Right lung (tissue), 5 donors: ENCODE data around the gene PCGF3. TPM values are rescaled to one million over a fixed set of nuclear protein-coding genes. Genes with fewer than 3 reads are reported as not detected.
"Not testable (repeated sequence)": the region's sequence is repeated elsewhere in the genome, so short reads cannot be mapped to it uniquely, and the experiment has no call there.

Experiments used
- DNase-seq, 2 donors: peaks; one replicate each; pipeline ENCODE4 v3.0.0-alpha.2; 2013
- polyA plus RNA-seq, 5 donors: library from polyadenylated mRNA; unstranded; fragments of 120-200 nt; gene quantifications; one replicate each; pipeline versions ENCODE4 v1.2.1 to v1.2.3, GENCODE V29; 2013; ENCODE audit warnings: inconsistent platforms in 1 of 5, low replicate concordance in 1 of 5; ENCODE audit not compliant: insufficient read length in 5 of 5, insufficient read depth in 1 of 5

PCGF3 gene
- polyA plus RNA-seq, 5 donors: 73.6 to 109 (median 91.4) TPM

DNA sequence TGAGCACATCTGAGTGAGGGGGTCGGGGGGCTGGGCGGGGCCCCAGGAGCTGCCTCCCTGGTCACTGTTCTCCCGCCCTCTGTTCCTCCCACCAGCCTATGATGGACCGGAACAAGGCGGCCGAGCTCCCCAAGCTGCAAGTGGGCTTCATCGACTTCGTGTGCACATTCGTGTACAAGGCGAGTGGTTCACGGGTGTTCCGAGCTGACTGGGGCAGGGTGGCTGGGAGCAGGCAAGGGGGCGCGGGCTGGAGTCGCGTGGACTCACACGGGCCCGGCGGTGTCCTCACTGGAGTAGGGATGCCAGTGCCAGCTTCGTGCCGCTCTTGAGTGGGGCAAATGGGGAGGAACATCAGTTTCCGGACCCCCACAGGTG lies 39.2 kb upstream of the PCGF3 start:
- DNase-seq: no peak

DNA sequence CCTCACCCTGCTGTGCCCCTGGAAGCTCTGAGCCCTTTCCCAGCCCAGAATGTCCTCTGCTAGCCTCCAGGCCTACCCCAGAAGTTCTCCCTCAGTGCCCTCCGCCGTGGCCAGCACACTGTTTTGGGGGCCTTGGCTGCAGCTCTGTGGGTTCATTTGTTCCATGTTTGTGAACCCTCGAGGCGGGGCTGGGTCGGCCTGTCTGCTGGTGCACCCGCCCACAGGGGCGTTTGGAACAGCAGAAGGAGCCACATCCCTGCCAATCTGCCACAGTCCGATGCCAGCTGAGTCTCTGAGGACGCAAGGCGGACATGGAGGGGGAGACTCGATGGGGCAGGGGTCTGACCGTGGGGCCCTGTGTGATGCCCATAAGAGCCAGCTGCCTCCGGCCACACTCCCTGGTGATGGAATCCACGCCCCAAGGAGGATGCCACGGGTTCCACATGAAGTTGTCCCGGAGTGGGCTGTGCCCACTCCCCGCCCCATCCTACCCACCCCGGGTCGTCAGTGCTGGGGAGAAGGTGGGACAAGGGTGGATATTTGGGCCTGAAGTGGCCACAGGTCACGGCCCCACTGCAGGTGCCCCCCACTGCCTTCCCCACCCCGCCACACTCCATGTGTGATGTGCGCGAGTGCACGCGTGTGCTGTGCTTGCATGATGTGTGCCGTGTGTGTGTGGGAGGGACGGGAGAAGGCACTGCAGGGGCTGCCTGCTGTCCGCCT lies 38.6 kb upstream of the PCGF3 start:
- no peak for DNase-seq

DNA sequence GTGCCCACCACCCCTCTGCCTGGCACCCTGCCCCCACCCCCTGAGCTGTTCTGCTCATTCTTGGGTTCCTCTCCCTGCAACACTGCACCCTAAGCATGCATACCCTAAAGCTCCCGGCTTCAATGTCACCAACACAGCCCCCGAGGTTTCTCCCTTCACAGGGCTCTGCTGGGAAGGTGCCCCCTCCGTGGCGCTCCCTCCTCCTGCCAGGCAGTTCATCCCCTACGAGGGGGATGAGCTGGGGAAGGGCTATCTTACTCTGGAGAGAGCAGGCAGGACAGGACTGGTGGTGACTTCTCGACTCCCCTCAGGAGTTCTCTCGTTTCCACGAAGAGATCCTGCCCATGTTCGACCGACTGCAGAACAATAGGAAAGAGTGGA lies 38.1 kb upstream of the PCGF3 start:
- no peak for DNase-seq

DNA sequence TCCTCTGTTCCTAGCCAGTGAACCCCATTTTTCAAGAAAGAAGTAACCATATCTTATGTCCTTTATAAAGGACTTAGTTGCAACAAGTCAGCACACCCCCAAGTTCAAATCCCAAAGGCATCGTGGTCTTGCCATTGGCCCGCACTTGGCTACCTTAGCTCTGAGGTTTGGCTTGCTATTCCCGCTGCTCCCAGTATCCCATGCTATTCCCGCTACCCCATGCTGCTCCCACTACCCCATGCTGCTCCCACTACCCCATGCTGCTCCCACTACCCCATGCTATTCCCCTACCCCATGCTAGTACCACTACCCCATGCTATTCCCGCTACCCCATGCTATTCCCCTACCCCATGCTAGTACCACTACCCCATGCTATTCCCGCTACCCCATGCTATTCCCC lies 37.4 kb upstream of the PCGF3 start:
- DNase-seq: not testable (repeated sequence)

- DNase-seq: not testable (repeated sequence)
Measured at GRCh38 chr4:669806-670559, 35.6 kb upstream of the PCGF3 start.

DNA sequence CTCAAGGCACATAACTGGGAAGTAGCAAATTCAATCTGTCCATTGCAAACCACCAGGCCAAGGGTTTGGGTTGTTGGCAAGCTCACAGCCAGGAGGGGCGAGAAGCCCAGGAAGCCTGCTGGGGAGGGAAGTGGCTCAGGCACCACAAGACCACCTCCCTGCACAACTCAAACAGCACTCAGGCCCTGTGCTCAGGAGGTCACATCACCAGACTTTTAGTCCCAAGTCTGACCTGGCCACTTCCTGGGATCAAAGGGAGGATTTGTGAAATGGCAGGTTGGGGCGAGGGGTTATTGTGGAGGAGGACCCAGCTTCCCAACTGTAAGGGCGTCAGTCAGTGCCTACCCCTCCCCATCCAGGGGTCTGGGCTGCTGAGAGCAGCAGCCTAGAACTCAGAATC lies 33.9 kb upstream of the PCGF3 start:
- no peak for DNase-seq

GRCh38 chr4:673349-674091 lies 32.1 kb upstream of the PCGF3 start:
- no peak for DNase-seq

- DNase-seq: peak; percentile 99
Measured at GRCh38 chr4:674172-675035, 31.2 kb upstream of the PCGF3 start, which contains the start of the genes ATP5ME and MYL5. Gene ATP5ME (minus strand): TSS chr4:674276. CDS start chr4:674247, 29 bp downstream. Gene MYL5 (plus strand): TSS chr4:674542. CDS start chr4:678027, 3,485 bp downstream.

- no peak for DNase-seq
Measured at GRCh38 chr4:675036-675882, 30.4 kb upstream of the PCGF3 start.

- DNase-seq: no peak
Measured at GRCh38 chr4:675980-676870, 29.4 kb upstream of the PCGF3 start.

- DNase-seq: no peak
Measured at GRCh38 chr4:676871-677235, 28.8 kb upstream of the PCGF3 start.

DNA sequence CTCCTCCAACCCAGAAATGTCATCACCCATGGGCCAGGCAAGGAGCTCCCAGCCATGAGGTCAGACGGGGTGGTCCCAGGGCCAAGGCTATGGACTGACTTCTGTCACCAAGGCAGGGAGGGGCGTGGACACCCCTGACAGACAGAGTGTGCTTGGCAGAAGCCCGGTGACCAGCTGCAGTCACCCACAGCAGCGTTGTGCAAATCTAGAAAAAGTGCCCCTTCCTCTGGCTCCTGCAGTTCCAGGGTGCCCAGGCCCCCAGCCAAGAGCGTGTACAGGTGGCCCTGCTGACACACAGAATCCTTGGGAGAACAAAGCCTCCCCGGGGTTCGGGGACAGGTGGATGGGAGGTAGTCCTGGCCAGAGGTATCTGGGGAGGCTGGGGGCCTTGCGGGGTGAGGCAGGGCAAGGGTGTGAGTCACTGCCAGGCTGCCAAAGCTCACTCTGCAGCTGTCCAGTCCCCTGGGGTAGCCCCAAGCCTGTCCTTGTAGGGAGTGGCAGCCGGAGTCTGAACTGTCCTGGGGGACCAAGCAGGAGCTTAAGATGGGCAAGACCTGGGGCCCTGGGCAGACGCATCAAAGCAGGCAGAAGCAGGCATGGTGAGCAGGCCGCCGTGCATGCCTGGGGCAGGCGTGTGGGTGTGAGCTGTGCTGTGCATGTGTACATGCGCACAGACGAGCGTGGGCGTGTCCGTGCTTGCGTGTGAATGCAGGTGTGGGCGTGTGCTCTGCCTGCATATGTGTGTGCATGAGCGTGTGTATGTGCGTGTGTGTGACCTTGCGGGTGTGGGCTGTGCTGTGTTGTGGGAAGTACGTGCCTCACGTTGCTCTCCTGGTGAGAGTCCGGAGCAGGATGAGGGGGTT lies 28.0 kb upstream of the PCGF3 start:
- no peak for DNase-seq

GRCh38 chr4:678331-679103 lies 27.1 kb upstream of the PCGF3 start:
- no peak for DNase-seq

DNA sequence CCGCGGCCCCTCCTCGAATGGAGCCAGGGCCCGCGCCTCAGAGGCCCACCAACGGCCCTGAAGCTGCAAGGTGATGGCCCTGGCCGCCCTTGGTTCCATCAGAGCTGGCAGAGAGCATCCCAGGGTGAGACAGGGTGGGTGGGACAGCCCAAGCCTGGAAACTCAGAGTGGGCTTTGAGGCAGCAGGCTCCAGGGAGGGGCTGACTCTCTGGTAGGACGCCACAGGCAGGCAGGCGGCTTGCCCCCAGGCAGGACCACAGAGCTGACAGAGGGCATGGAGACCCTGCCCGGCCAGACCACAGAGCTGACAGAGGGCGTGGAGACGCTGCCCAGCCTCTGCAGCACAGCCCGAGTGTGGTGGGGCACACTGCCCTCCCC lies 26.5 kb upstream of the PCGF3 start:
- no peak for DNase-seq

- no peak for DNase-seq
Measured at GRCh38 chr4:679629-680028, 26.0 kb upstream of the PCGF3 start.

DNA sequence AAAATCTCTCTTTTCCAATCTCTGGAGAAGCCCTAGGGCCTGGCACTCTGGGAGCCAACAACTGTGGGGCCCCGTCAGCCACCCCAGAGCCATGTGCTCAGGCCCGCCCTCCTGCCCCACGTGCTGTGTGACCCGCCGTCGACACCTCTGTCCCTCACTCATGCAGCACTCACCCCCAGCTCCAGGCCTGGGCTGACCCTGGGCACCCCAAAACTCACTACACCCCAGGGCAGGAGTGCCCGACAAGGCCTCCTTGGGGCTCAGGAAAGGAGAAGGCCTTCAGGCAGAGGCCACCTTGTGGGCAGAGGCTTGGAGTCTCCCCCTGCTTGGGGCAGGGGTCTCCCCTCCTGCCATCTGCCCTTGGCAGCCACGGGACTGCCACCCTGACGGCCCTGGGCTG lies 25.5 kb upstream of the PCGF3 start:
- DNase-seq: no peak

GRCh38 chr4:680551-680927 lies 25.1 kb upstream of the PCGF3 start:
- no peak for DNase-seq
